ENCODE data around the gene PLXNA2. TPM values are rescaled to one million over a fixed set of nuclear protein-coding genes. Genes with fewer than 3 reads are reported as not detected.

PLXNA2 gene
- total and polyA plus RNA-seq, 2 donors (not counting 3 experiments of a cell fraction or from before 2014, with no cell fraction given): 42.6 to 229 TPM

GRCh38 chr1:208004851-208005250, 239.3 kb downstream of the PLXNA2 start:
- Histone ChIP-seq H4K20me1 (replicated peaks; ENCODE audit: control insufficient read depth, extremely low read depth, insufficient read depth, low read length) (no peaks in the 10 kb centered on the region), H3K36me3 (ENCODE audit: control insufficient read depth in 2 of 2, extremely low read depth in 1 of 2, insufficient read depth in 2 of 2, low read length in 2 of 2) (no peaks in the 10 kb centered on the region), H3K79me2 (ENCODE audit: control insufficient read depth, insufficient read depth, low read length) (no peaks in the 10 kb centered on the region), H3K4me3 (replicated peaks in 1 of 3; ENCODE audit: insufficient read depth in 1 of 3, low read depth in 1 of 3, low read length in 3 of 3) (no peak overlapping the region), H3K27ac (ENCODE audit: insufficient read depth, low read depth, low read length) (no peak overlapping the region), H3K4me1 (ENCODE audit: control insufficient read depth, extremely low read depth, insufficient read depth, low read length) (peaks cover 7% of the 10 kb centered on the region), H3K9ac (replicated peaks; ENCODE audit: extremely low read depth, insufficient read depth, low read length) (no peak overlapping the region), H3K4me2 (ENCODE audit: insufficient read depth, low read length) (no peak overlapping the region), H2AFZ (ENCODE audit: low read depth, low read length) (no peak overlapping the region), H3K9me1 (replicated peaks; ENCODE audit: control insufficient read depth, extremely low read depth, insufficient read depth, low read length) (no peaks in the 10 kb centered on the region), H3K27me3 (ENCODE audit: control insufficient read depth in 2 of 2, insufficient read depth in 2 of 2, low read length in 2 of 2) (peaks cover 4% of the 10 kb centered on the region in 2 experiments), H3K9me3 (replicated peaks; ENCODE audit: control insufficient read depth, insufficient read depth, low read length) (no peaks in the 10 kb centered on the region)
- POLR2A ChIA-PET: no interaction called here
- BruUV-seq (replicated peaks): no TSS peak
- TF ChIP-seq MYC (IDR thresholded peaks at IDR 0.05; ENCODE audit: low read depth, low read length) (no peak), POLR2A (IDR thresholded peaks at IDR 0.05; ENCODE audit: low read depth, low read length) (no peak), MAX (IDR thresholded peaks at IDR 0.05; ENCODE audit: insufficient read depth, insufficient read length) (no peak), GATA2 (IDR thresholded peaks at IDR 0.05; ENCODE audit: insufficient read depth, insufficient read length, low read depth, low read length) (no peak), JUN (IDR thresholded peaks at IDR 0.05; ENCODE audit: borderline replicate concordance, insufficient read depth, insufficient read length, low read depth) (no peak), FOS (IDR thresholded peaks at IDR 0.05; ENCODE audit: borderline replicate concordance, insufficient read depth, low read length) (no peak), EZH2 (IDR thresholded peaks at IDR 0.05; ENCODE audit: borderline replicate concordance, low read depth, low read length, severe bottlenecking) (no peak)
- TF ChIP-seq, protein P1, sequence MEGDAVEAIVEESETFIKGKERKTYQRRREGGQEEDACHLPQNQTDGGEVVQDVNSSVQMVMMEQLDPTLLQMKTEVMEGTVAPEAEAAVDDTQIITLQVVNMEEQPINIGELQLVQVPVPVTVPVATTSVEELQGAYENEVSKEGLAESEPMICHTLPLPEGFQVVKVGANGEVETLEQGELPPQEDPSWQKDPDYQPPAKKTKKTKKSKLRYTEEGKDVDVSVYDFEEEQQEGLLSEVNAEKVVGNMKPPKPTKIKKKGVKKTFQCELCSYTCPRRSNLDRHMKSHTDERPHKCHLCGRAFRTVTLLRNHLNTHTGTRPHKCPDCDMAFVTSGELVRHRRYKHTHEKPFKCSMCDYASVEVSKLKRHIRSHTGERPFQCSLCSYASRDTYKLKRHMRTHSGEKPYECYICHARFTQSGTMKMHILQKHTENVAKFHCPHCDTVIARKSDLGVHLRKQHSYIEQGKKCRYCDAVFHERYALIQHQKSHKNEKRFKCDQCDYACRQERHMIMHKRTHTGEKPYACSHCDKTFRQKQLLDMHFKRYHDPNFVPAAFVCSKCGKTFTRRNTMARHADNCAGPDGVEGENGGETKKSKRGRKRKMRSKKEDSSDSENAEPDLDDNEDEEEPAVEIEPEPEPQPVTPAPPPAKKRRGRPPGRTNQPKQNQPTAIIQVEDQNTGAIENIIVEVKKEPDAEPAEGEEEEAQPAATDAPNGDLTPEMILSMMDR (IDR thresholded peaks at IDR 0.05; ENCODE audit: extremely low read depth in 1 of 2, insufficient read depth in 1 of 2, low read depth in 1 of 2, low read length in 2 of 2): no peak
- CTCF ChIA-PET: no interaction called here
- FAIRE-seq: no peak
- DNase-seq (ENCODE audit: low read depth, low spot score): no peak
- dilution Hi-C loops (cut with MboI; ENCODE audit: extremely low pct_ligation_motif_present, low sequenced_read_pairs): no loop called here
- intact Hi-C loops (cut with micrococcal nuclease): no loop called here
